ENCODE measurements around the gene ZNF576. TPM values are rescaled to one million over a fixed set of nuclear protein-coding genes. Genes with fewer than 3 reads are reported as not detected.

The ZNF576 gene
- total and polyA plus RNA-seq, 4 donors: 6.9 to 14.9 (median 10.9) TPM

- TF ChIP-seq, protein P1, sequence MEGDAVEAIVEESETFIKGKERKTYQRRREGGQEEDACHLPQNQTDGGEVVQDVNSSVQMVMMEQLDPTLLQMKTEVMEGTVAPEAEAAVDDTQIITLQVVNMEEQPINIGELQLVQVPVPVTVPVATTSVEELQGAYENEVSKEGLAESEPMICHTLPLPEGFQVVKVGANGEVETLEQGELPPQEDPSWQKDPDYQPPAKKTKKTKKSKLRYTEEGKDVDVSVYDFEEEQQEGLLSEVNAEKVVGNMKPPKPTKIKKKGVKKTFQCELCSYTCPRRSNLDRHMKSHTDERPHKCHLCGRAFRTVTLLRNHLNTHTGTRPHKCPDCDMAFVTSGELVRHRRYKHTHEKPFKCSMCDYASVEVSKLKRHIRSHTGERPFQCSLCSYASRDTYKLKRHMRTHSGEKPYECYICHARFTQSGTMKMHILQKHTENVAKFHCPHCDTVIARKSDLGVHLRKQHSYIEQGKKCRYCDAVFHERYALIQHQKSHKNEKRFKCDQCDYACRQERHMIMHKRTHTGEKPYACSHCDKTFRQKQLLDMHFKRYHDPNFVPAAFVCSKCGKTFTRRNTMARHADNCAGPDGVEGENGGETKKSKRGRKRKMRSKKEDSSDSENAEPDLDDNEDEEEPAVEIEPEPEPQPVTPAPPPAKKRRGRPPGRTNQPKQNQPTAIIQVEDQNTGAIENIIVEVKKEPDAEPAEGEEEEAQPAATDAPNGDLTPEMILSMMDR (IDR thresholded peaks at IDR 0.05; ENCODE audit: low read depth, low read length, missing input control): no peak
- TF ChIP-seq RAD21 (IDR thresholded peaks at IDR 0.05): no peak
- TF ChIP-seq FOXA1 (IDR thresholded peaks at IDR 0.05): no peak
- TF ChIP-seq TAF1 (conservative IDR thresholded peaks at IDR 0.05): no peak
- TF ChIP-seq YY1 (IDR thresholded peaks at IDR 0.05): no peak
- TF ChIP-seq FOXA2 (IDR thresholded peaks at IDR 0.05): no peak
- TF ChIP-seq SP1 (IDR thresholded peaks at IDR 0.05): no peak
Measured at GRCh38 chr19:43561139-43561970, 35.0 kb upstream of the ZNF576 start (continued).

GRCh38 chr19:43562226-43562697 lies 34.1 kb upstream of the ZNF576 start:
- TF ChIP-seq NR2F2 (IDR thresholded peaks at IDR 0.05): no peak
- TF ChIP-seq, protein P2, sequence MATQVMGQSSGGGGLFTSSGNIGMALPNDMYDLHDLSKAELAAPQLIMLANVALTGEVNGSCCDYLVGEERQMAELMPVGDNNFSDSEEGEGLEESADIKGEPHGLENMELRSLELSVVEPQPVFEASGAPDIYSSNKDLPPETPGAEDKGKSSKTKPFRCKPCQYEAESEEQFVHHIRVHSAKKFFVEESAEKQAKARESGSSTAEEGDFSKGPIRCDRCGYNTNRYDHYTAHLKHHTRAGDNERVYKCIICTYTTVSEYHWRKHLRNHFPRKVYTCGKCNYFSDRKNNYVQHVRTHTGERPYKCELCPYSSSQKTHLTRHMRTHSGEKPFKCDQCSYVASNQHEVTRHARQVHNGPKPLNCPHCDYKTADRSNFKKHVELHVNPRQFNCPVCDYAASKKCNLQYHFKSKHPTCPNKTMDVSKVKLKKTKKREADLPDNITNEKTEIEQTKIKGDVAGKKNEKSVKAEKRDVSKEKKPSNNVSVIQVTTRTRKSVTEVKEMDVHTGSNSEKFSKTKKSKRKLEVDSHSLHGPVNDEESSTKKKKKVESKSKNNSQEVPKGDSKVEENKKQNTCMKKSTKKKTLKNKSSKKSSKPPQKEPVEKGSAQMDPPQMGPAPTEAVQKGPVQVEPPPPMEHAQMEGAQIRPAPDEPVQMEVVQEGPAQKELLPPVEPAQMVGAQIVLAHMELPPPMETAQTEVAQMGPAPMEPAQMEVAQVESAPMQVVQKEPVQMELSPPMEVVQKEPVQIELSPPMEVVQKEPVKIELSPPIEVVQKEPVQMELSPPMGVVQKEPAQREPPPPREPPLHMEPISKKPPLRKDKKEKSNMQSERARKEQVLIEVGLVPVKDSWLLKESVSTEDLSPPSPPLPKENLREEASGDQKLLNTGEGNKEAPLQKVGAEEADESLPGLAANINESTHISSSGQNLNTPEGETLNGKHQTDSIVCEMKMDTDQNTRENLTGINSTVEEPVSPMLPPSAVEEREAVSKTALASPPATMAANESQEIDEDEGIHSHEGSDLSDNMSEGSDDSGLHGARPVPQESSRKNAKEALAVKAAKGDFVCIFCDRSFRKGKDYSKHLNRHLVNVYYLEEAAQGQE (IDR thresholded peaks at IDR 0.05): no peak
- TF ChIP-seq RXRA (IDR thresholded peaks at IDR 0.05): no peak
- TF ChIP-seq, protein P1 (IDR thresholded peaks at IDR 0.05; ENCODE audit: low read depth, low read length, missing input control): no peak
- no peak for TF ChIP-seq FOXA1 (IDR thresholded peaks at IDR 0.05)
- no peak for TF ChIP-seq HNF4G (IDR thresholded peaks at IDR 0.05)
- no peak for TF ChIP-seq YY1 (IDR thresholded peaks at IDR 0.05)
- no peak for TF ChIP-seq JUND (IDR thresholded peaks at IDR 0.05)
- no peak for TF ChIP-seq TAF1 (conservative IDR thresholded peaks at IDR 0.05)
- no peak for TF ChIP-seq SP1 (IDR thresholded peaks at IDR 0.05)
- no peak for TF ChIP-seq GABPA (IDR thresholded peaks at IDR 0.05 in 1 of 2, conservative IDR thresholded peaks at IDR 0.05 in 1 of 2)
- TF ChIP-seq ATF3 (IDR thresholded peaks at IDR 0.05): no peak
- no peak for TF ChIP-seq HNF4A (conservative IDR thresholded peaks at IDR 0.05)
- no peak for TF ChIP-seq FOXA2 (IDR thresholded peaks at IDR 0.05)
- TF ChIP-seq MAX (IDR thresholded peaks at IDR 0.05): no peak
- no peak for TF ChIP-seq EGR1 (IDR thresholded peaks at IDR 0.05; ENCODE audit: low read depth in 2 of 2)
- TF ChIP-seq RAD21 (IDR thresholded peaks at IDR 0.05): no peak
- no peak for TF ChIP-seq ZBTB33 (IDR thresholded peaks at IDR 0.05)
- no peaks in the 10 kb centered on the region for H3K9me3 ChIP-seq (ENCODE audit: control insufficient read depth in 4 of 4, low read length in 3 of 4)
- peak overlapping the region; percentile 19 to 50 for H3K27ac ChIP-seq (ENCODE audit: low read depth in 1 of 2, low read length in 2 of 2)
- peaks cover 0 to 7% (median 2%) of the 10 kb centered on the region in 4 donors for H3K36me3 ChIP-seq (ENCODE audit: control insufficient read depth in 4 of 4, insufficient read depth in 3 of 4, low read depth in 1 of 4, low read length in 3 of 4)
- no peak overlapping the region for H3K9ac ChIP-seq (ENCODE audit: low read depth in 1 of 2, low read length in 2 of 2)
- no peak for DNase-seq (ENCODE audit: low spot score)
- 87% methylated on average over 6 of the region's 6 CpGs for WGBS
- H3K4me3 ChIP-seq (ENCODE audit: low read depth in 1 of 3, low read length in 3 of 3): no peak overlapping the region
- no peaks in the 10 kb centered on the region for H3K4me1 ChIP-seq (ENCODE audit: control insufficient read depth in 4 of 4, insufficient read depth in 4 of 4, low read length in 3 of 4)
- H3K27me3 ChIP-seq (ENCODE audit: control insufficient read depth in 4 of 4, insufficient read depth in 4 of 4, low read length in 3 of 4): no peaks in the 10 kb centered on the region
